ENCODE data around the gene ZFTA. TPM values are rescaled to one million over a fixed set of nuclear protein-coding genes. Genes with fewer than 3 reads are reported as not detected.

The ZFTA gene
- total RNA-seq, 2 donors from 2014 or later = 4.5 to 7.5 TPM

Other genes with a start within 250 kb of the ZFTA start
- 10 to 100 TPM; 43.9 to 51.4 TPM for gene PLAAT4, start 232.0 kb downstream of the ZFTA start, total RNA-seq
- 10 to 100 TPM in 1 of 2 donors, 1 to 10 TPM in 1; 3.8 to 53.6 TPM for gene PLAAT2, start 205.4 kb downstream of the ZFTA start, total RNA-seq
- gene PLAAT3, start 154.3 kb downstream of the ZFTA start, total RNA-seq = 1 to 10 TPM; 5.9 to 6.6 TPM
- 10 to 100 TPM; 54.5 to 56.6 TPM for gene ATL3, start 97.4 kb downstream of the ZFTA start, total RNA-seq
- gene RTN3, start 87.3 kb downstream of the ZFTA start, total RNA-seq = 100 to 1,000 TPM; 121 to 124 TPM
- 1 to 10 TPM; 6.4 to 7.1 TPM for gene SPINDOC, start 44.7 kb upstream of the ZFTA start, total RNA-seq
- gene MARK2, start 70.3 kb upstream of the ZFTA start, total RNA-seq = 100 to 1,000 TPM in 1 of 2 donors, 10 to 100 TPM in 1; 91.8 to 100 TPM
- 1 to 10 TPM; 2.1 to 2.5 TPM for gene RCOR2, start 148.4 kb upstream of the ZFTA start, total RNA-seq
- gene NAA40, start 170.2 kb upstream of the ZFTA start, total RNA-seq = 10 to 100 TPM; 24.6 to 34.2 TPM
- 100 to 1,000 TPM; 663 to 843 TPM for gene COX8A, start 205.8 kb upstream of the ZFTA start, total RNA-seq
- gene OTUB1, start 217.7 kb upstream of the ZFTA start, total RNA-seq = 10 to 100 TPM; 67.7 to 79.7 TPM

Measured in left colon (tissue), 2 donors.